HG03280 (cell line): ENCODE results near the gene TNNI2.

ENCODE experiments used
- ATAC-seq: cut with Tn5 transposase; IDR thresholded peaks from one replicate; pipeline ENCODE4 v1.9.1; 2021; ENCODE audit warnings: mild to moderate bottlenecking, moderate library complexity; ENCODE audit not compliant: unreplicated experiment

Gene TNNI2

GRCh38 chr11:1820463-1821325 lies 18.1 kb upstream of the TNNI2 start:
- ATAC-seq: no peak

- no peak for ATAC-seq
These were observed 17.2 kb upstream of the TNNI2 start for GRCh38 chr11:1821562-1821961.

GRCh38 chr11:1822648-1823375 lies 16.0 kb upstream of the TNNI2 start:
- no peak for ATAC-seq

- ATAC-seq: no peak
These were observed 15.2 kb upstream of the TNNI2 start for GRCh38 chr11:1823376-1824220.

GRCh38 chr11:1824221-1825038 lies 14.4 kb upstream of the TNNI2 start:
- ATAC-seq: no peak

- no peak for ATAC-seq
These were observed 13.6 kb upstream of the TNNI2 start for GRCh38 chr11:1825039-1825740.

GRCh38 chr11:1825785-1826451 lies 12.9 kb upstream of the TNNI2 start:
- no peak for ATAC-seq

GRCh38 chr11:1826552-1827094 lies 12.2 kb upstream of the TNNI2 start:
- no peak for ATAC-seq

- ATAC-seq: no peak
These were observed 11.5 kb upstream of the TNNI2 start for GRCh38 chr11:1827095-1827813.

GRCh38 chr11:1827931-1828330 lies 10.8 kb upstream of the TNNI2 start:
- no peak for ATAC-seq

- no peak for ATAC-seq
These were observed 10.2 kb upstream of the TNNI2 start for GRCh38 chr11:1828542-1828941.

GRCh38 chr11:1829039-1829820 lies 9.6 kb upstream of the TNNI2 start:
- ATAC-seq: no peak

GRCh38 chr11:1830004-1830321 lies 8.8 kb upstream of the TNNI2 start:
- ATAC-seq: no peak

GRCh38 chr11:1830322-1831223 lies 8.2 kb upstream of the TNNI2 start:
- no peak for ATAC-seq

GRCh38 chr11:1831338-1832210 lies 7.2 kb upstream of the TNNI2 start:
- no peak for ATAC-seq
